Fibroblast of upper back skin (primary cell): ENCODE measurements around the gene SLC29A3.

Experiments used
- DNase-seq: peaks from one replicate; pipeline ENCODE4 v3.0.0-alpha.2; 2013

SLC29A3 gene

GRCh38 chr10:71374481-71375233 lies 55.6 kb downstream of the SLC29A3 start:
- no peak for DNase-seq

GRCh38 chr10:71375952-71376351 lies 56.9 kb downstream of the SLC29A3 start:
- no peak for DNase-seq

- DNase-seq: no peak
These were observed 59.5 kb downstream of the SLC29A3 start for GRCh38 chr10:71378336-71379117.

GRCh38 chr10:71379118-71379766 lies 60.2 kb downstream of the SLC29A3 start:
- no peak for DNase-seq

GRCh38 chr10:71380841-71381240 lies 61.8 kb downstream of the SLC29A3 start:
- no peak for DNase-seq

- no peak for DNase-seq
These were observed 62.6 kb downstream of the SLC29A3 start for GRCh38 chr10:71381611-71382010.

- DNase-seq: no peak
These were observed 63.0 kb downstream of the SLC29A3 start for GRCh38 chr10:71382028-71382427.

GRCh38 chr10:71382757-71383156 lies 63.7 kb downstream of the SLC29A3 start:
- DNase-seq: peak; percentile 29

- DNase-seq: peak; percentile 21
These were observed 65.1 kb downstream of the SLC29A3 start for GRCh38 chr10:71383972-71384687.

- no peak for DNase-seq
These were observed 69.1 kb downstream of the SLC29A3 start for GRCh38 chr10:71388171-71388570.

- DNase-seq: no peak
These were observed 69.7 kb downstream of the SLC29A3 start for GRCh38 chr10:71388583-71389310.

GRCh38 chr10:71389768-71390460 lies 70.9 kb downstream of the SLC29A3 start:
- DNase-seq: no peak

GRCh38 chr10:71390461-71390835 lies 71.4 kb downstream of the SLC29A3 start:
- DNase-seq: no peak

GRCh38 chr10:71390921-71391690 lies 72.0 kb downstream of the SLC29A3 start:
- DNase-seq: no peak

GRCh38 chr10:71391701-71392100 lies 72.6 kb downstream of the SLC29A3 start:
- no peak for DNase-seq

- DNase-seq: no peak
These were observed 73.2 kb downstream of the SLC29A3 start for GRCh38 chr10:71392292-71392691.

- DNase-seq: no peak
These were observed 74.0 kb downstream of the SLC29A3 start for GRCh38 chr10:71392791-71393781.

- no peak for DNase-seq
These were observed 74.9 kb downstream of the SLC29A3 start for GRCh38 chr10:71393841-71394475.

GRCh38 chr10:71394926-71395562 lies 76.0 kb downstream of the SLC29A3 start:
- no peak for DNase-seq
